Astrocyte of the spinal cord (primary cell): ENCODE results near the gene RB1.

Source experiments
- DNase-seq: peaks from one replicate; pipeline ENCODE4 v3.0.0; 2011; ENCODE audit warnings: low read depth, low spot score
- H3K4me3 ChIP-seq: 2 replicates; pipeline ENCODE4 v1.5.1; 2011; ENCODE audit warnings: low read depth, mild to moderate bottlenecking, low read length, moderate library complexity
- CTCF ChIP-seq: IDR thresholded peaks from 2 replicates; pipeline ENCODE4 v1.5.1; 2012; ENCODE audit warnings: low read depth, mild to moderate bottlenecking, low read length, inconsistent platforms
- in situ Hi-C: cut with HindIII; loops from 2 replicates; pipeline ENCODE4 v1.10.0; 2017; ENCODE audit warnings: low sequenced_read_pairs

RB1 gene

GRCh38 chr13:48492096-48492440, 188.5 kb downstream of the RB1 start:
- in situ Hi-C loops, result no loop called here
- no peak for DNase-seq
- no peak overlapping the region for H3K4me3 ChIP-seq
- no peak for TF ChIP-seq CTCF

GRCh38 chr13:48492470-48493065, 189.0 kb downstream of the RB1 start:
- no peak for DNase-seq
- no peak overlapping the region for H3K4me3 ChIP-seq
- in situ Hi-C loops, result no loop called here
- TF ChIP-seq CTCF, result no peak

- DNase-seq, result no peak
- in situ Hi-C loops, result no loop called here
- no peak for TF ChIP-seq CTCF
- no peak overlapping the region for H3K4me3 ChIP-seq
These were observed 189.7 kb downstream of the RB1 start for GRCh38 chr13:48493066-48493765.

- no peak for TF ChIP-seq CTCF
- DNase-seq, result no peak
- H3K4me3 ChIP-seq, result no peak overlapping the region
- in situ Hi-C loops, result no loop called here
These were observed 190.3 kb downstream of the RB1 start for GRCh38 chr13:48493851-48494250.

- no peak for TF ChIP-seq CTCF
- in situ Hi-C loops, result no loop called here
- no peak overlapping the region for H3K4me3 ChIP-seq
- DNase-seq, result no peak
These were observed 191.3 kb downstream of the RB1 start for GRCh38 chr13:48494874-48495273.

GRCh38 chr13:48496271-48497161, 193.0 kb downstream of the RB1 start:
- DNase-seq, result no peak
- in situ Hi-C loops, result no loop called here
- no peak for TF ChIP-seq CTCF
- H3K4me3 ChIP-seq, result no peak overlapping the region
